Nucleus accumbens (tissue), 56 donors: Measurements from ENCODE around the gene TMEM30B.
"Not testable (repeated sequence)": the region's sequence is repeated elsewhere in the genome, so short reads cannot be mapped to it uniquely, and the experiment has no call there.

ENCODE experiments used
- DNase-seq, 56 donors: peaks; one replicate each; lab custom pipeline; 2025; lab: John Stamatoyannopoulos, UW

The TMEM30B gene

DNA sequence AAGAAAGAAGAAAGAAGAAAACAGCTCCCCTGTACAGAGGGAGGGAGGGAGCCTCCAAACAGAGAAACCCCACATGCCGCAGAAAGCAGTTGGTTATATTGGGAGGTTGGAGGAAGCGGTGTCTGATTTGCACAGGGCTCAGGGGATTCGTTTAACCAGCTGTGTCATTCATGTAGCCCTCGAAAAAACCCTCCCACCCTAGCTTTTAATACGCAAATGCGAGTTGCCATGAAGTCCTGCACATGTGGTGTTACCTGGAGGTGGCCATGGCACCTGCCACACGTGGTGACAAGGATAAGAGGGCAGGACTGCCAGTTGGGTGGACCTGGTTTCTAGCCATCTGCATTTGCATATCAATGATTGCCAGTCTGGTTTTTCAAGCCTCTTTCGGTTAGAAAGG, 40.9 kb downstream of the TMEM30B start:
- no peak for DNase-seq

GRCh38 chr14:61239285-61239684, 41.9 kb downstream of the TMEM30B start:
- not testable (repeated sequence) for DNase-seq

GRCh38 chr14:61238611-61239245, 42.4 kb downstream of the TMEM30B start:
- no peak for DNase-seq

GRCh38 chr14:61234215-61234916, 46.8 kb downstream of the TMEM30B start:
- no peak for DNase-seq

DNA sequence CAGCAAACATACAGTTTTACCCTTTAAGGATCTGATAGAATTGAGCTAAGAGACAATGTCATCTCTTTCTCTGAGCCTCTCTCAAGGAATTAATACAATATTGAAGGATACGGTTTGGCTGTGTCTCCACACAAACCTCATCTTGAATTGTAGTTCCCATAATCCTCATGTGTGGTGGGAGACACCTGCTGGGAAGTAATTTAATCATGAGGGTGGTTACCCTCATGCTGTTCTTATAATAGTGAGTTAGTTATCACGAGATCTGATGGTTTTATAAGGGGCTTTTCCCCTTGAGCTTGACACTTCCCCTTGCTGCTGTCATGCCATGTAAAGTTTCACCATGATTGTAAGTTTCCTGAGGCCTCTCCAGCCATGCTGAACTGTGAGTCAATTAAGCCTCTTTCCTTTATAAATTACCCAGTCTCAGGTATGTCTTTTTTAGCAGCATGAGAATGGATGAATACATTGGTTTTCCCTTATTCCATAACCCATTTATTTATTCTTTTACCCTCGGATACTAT, 47.6 kb downstream of the TMEM30B start:
- no peak for DNase-seq

- no peak for DNase-seq
Measured at GRCh38 chr14:61231810-61232209, 49.3 kb downstream of the TMEM30B start.

DNA sequence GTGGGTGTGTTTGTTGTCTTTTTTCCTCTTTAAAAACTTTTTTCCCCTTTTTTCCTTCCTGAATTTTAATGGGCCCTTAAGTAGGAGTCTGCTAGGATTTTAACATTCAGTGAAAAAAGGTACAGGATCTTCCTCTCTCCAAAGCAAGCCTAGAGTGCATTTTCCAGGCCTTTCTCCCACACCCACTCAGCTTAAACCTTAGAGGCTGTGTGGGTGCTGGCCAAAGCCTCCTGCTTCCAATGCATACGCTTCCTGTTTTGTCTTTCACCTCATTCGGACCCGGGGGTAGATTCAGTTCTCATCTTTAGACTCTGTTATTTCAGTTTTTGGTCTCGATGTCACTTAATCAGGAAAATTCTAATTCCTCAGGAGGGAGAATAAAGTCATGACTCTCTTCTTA, 51.2 kb downstream of the TMEM30B start:
- no peak for DNase-seq

DNA sequence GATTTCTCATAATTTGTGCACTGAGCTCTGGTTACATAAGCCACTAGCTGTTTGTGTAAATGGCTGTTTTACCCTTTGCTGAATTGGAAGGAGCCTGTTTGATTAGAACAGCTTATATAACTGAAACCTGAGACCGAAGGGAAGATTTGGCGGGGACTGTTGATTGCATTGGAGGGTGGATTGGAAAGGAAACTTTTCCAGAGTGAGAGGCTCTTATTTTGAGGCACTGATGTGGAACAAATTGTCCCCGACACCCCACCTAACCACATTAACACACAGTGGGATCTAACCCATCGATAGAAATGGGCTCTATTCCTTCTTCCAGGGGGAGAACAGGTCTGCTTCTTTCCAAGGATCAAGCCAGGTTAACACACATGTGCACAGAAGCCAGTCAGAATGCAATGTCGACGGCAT, 51.7 kb downstream of the TMEM30B start:
- DNase-seq, result no peak

DNA sequence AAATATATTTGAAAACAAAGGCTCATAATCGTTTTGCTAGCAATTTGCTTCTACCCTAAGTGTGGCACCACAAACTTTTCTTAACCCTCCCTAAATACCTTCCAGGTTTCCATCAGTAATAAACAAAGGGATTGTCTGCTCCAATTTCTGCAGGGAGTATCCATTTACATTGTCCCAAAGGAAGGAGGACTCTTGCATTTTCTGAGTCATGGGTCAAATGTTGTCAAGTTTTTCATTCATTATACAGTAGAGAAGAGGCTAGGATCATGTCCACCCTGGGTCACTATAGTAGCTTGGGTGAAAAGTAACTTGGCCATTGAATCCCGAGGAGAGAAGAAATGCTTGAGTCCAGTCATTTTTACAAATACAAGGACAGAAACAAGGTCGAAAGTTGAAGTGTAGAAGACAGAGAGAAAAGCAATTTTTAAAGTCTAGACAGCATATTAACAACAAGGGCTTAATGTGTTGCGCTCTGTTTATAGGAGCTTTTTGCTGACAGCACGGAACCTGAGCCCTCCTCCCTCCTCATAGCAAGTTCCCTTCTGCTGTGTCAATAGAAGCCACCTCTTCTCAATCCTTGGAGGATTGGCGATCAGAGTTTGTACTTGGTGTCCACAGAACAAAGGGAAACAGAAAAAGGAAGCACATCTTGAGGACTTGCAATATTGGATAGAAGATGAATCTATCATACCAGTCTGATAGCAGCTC, 53.1 kb downstream of the TMEM30B start:
- no peak for DNase-seq
